22Rv1 (cell line): ENCODE results near the gene CRX.
"Not testable (repeated sequence)": the region's sequence is repeated elsewhere in the genome, so short reads cannot be mapped to it uniquely, and the experiment has no call there.

Experiments
- ZFX ChIP-seq: fragments of 450-650 bp; IDR thresholded peaks from 2 replicates; pipeline ENCODE4 v1.6.1; 2017; ENCODE audit warnings: antibody characterized with exemption, borderline replicate concordance
- TF ChIP-seq, protein P1 (sequence below): fragments of 450-650 bp; IDR thresholded peaks from 2 replicates; pipeline ENCODE4 v1.5.1; 2017; ENCODE audit warnings: mild to moderate bottlenecking

DNA sequence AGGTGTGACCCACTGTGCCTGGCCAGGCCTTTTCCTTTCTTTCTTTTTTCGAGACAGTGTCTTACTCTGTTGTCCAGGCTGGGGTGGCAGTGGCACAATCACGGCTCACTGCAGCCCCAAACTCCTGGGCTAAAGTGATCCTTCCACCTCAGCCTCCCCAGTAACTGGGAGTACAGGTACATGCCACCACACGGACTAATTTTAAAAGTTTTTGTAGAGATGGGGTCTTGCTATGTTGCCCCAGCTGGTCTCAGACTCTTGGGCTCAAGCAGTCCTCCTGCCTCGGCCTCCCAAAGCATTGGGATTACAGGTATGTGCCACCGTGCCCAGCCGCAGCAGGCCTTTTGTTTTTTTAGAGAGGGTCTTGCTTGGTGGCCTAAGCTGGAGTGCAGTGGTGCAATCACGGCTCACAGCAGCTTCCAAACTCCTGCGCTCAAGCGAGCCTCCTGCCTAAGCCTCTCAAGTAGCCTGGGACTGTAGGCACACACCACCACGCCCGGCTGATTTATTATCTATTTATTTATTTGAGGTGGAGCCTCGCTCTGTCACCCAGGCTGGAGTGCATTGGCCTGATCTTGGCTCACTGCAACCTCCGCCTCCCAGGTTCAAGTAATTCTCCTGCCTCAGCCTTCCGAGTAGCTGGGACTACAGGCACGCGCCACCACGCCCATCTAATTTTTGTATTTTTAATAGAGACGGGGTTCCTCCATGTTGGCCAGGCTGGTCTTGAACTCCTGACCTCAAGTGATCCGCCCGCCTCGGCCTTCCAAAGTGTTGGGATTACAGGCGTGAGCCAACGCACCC, 44.3 kb upstream of the CRX start:
- TF ChIP-seq, protein P1, sequence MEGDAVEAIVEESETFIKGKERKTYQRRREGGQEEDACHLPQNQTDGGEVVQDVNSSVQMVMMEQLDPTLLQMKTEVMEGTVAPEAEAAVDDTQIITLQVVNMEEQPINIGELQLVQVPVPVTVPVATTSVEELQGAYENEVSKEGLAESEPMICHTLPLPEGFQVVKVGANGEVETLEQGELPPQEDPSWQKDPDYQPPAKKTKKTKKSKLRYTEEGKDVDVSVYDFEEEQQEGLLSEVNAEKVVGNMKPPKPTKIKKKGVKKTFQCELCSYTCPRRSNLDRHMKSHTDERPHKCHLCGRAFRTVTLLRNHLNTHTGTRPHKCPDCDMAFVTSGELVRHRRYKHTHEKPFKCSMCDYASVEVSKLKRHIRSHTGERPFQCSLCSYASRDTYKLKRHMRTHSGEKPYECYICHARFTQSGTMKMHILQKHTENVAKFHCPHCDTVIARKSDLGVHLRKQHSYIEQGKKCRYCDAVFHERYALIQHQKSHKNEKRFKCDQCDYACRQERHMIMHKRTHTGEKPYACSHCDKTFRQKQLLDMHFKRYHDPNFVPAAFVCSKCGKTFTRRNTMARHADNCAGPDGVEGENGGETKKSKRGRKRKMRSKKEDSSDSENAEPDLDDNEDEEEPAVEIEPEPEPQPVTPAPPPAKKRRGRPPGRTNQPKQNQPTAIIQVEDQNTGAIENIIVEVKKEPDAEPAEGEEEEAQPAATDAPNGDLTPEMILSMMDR, result not testable (repeated sequence)
- TF ChIP-seq ZFX, result not testable (repeated sequence)
